ENCODE data around the gene ZNF792.

DNA sequence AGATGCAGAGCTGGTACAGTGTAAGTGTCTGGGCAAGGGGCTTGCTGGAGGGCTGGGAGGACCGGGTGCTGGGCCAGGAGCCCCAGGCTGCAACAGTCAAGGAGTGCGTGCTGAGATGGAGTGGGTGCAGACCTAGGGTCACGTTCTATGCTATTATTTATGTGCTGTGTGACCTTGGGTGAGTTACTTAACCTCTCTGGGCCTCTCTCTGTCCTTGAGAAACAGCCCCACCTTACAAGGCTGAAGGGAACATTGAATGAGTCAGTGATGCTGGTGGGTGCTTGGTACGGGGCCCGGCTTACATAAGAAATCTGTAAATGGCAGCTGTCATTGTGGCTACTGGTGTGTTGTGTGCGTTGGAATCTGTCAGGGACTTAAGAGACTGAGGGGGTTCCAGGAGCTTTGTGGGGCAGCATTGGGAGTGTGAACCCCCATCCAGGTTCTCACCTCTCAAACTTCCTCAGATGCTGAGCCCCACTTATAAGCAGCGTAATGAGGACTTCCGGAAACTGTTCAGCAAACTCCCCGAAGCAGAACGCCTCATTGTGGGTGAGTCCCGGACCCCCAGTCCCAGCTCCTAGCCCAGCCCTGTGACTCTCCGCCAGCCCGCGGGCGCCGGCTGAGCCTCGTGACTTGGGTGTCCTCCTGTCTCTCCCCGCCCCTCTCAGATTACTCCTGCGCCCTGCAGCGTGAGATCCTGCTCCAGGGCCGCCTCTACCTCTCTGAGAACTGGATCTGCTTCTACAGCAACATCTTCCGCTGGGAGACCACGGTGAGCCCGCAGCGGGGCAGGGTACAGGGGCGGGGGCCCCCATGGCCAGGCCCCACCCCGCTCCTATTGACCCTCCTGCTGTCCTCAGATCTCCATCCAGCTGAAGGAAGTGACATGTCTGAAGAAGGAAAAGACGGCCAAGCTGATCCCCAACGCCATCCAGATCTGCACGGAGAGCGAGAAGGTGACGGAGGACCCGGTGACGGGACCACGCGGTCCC is 45.7 kb upstream of the ZNF792 start:
- TF ChIP-seq, protein P1, sequence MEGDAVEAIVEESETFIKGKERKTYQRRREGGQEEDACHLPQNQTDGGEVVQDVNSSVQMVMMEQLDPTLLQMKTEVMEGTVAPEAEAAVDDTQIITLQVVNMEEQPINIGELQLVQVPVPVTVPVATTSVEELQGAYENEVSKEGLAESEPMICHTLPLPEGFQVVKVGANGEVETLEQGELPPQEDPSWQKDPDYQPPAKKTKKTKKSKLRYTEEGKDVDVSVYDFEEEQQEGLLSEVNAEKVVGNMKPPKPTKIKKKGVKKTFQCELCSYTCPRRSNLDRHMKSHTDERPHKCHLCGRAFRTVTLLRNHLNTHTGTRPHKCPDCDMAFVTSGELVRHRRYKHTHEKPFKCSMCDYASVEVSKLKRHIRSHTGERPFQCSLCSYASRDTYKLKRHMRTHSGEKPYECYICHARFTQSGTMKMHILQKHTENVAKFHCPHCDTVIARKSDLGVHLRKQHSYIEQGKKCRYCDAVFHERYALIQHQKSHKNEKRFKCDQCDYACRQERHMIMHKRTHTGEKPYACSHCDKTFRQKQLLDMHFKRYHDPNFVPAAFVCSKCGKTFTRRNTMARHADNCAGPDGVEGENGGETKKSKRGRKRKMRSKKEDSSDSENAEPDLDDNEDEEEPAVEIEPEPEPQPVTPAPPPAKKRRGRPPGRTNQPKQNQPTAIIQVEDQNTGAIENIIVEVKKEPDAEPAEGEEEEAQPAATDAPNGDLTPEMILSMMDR (IDR thresholded peaks at IDR 0.05), result no peak
- TF ChIP-seq POLR2A (IDR thresholded peaks at IDR 0.05), result no peak

Measured in thyroid gland (tissue), 4 donors.